Body of pancreas (tissue), 4 donors: ENCODE measurements around the gene LCE3D. TPM values are rescaled to one million over a fixed set of nuclear protein-coding genes. Genes with fewer than 3 reads are reported as not detected.
"Not testable (repeated sequence)": the region's sequence is repeated elsewhere in the genome, so short reads cannot be mapped to it uniquely, and the experiment has no call there.

Source experiments
- ATAC-seq: fragments of 150-250 bp; one replicate; pipeline ENCODE4 v1.9.1; 2016
- DNase-seq, 4 donors: peaks; one replicate each; pipeline ENCODE4 v3.0.0-alpha.2; 2019
- H3K27ac ChIP-seq, 4 donors: fragments of 200-600 bp; sonication (generic); 1 replicate in 3 of 4; 2 replicates in 1 of 4; pipeline versions ENCODE4 v1.5.1 to v1.6.1; 2016 to 2019; ENCODE audit warnings: mild to moderate bottlenecking in 1 of 4, mixed read lengths in 1 of 4, moderate library complexity in 1 of 4
- H3K27me3 ChIP-seq, 2 donors: fragments of 200-600 bp; sonication (generic); one replicate each; pipeline ENCODE4 v1.6.0; 2016; ENCODE audit warnings: mild to moderate bottlenecking in 1 of 2
- H3K36me3 ChIP-seq, 2 donors: fragments of 200-600 bp; sonication (generic); replicated peaks in 1 of 2; 2 replicates each; pipeline ENCODE4 v1.5.1; 2016; ENCODE audit warnings: low read depth in 2 of 2; ENCODE audit not compliant: insufficient read depth in 1 of 2
- H3K4me1 ChIP-seq: fragments of 200-600 bp; sonication (generic); one replicate; pipeline ENCODE4 v1.6.0; 2016
- H3K4me3 ChIP-seq, 2 donors: fragments of 200-600 bp; sonication (generic); 1 replicate in 1 of 2; 2 replicates in 1 of 2; pipeline ENCODE4 v1.5.1; 2016 to 2019
- H3K9me3 ChIP-seq, 3 donors: fragments of 200-600 bp; sonication (generic); 1 replicate in 2 of 3; 2 replicates in 1 of 3; pipeline ENCODE4 v1.5.1; 2016
- CTCF ChIP-seq, 7 experiments: fragments of 450-650 bp in 4 of 7; fragments of 200-600 bp in 3 of 7; sonication (generic) in 3 of 7; IDR thresholded peaks; one replicate each; pipeline ENCODE4 v1.5.1; 2016 to 2019; ENCODE audit warnings: antibody characterized with exemption in 7 of 7
- POLR2A ChIP-seq, 3 donors: fragments of 450-650 bp; IDR thresholded peaks; one replicate each; pipeline ENCODE4 v1.6.1; 2016; ENCODE audit warnings: antibody characterized with exemption in 3 of 3, mild to moderate bottlenecking in 2 of 3
- WGBS, 2 donors: methylation state at CpG; one replicate each; pipeline ENCODE4 v1.1.5; 2017; 5-methylcytosine and 5-hydroxymethylcytosine counted together
- intact Hi-C: fragments of 100-400 bp; cut with DNase I; formaldehyde crosslinking; loops from one replicate; pipeline ENCODE4 v1.15.1; 2023
- total RNA-seq, 2 donors: library from RNA; depleted of rRNA; stranded (reverse); fragments of >200 nt; gene quantifications; one replicate each; pipeline ENCODE4 v1.1.0, GENCODE V29; 2016

The LCE3D gene
- total RNA-seq, 2 donors from 2014 or later: not detected

DNA sequence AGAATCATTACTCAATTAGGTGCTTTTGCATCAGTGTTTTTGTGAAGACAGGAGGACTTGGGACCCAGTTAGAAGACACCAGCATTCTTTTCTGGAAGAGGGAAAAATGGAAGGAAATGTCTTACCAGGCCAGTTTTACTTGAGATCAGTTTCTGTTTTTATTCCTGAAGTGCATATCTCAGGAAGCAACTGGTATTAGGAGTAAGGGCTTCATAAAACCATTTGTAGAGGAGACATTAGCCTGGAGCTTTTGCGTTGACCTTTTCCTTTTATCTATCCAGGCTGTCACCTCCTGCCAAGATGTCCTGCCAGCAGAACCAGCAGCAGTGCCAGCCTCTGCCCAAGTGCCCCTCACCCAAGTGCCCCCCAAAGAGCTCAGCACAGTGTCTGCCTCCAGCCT, 33.2 kb upstream of the LCE3D start, which contains the start of gene LCE3B:
TSS of gene LCE3B (plus strand) at position 301 of the 400 bp plus-strand sequence. CDS start at position 301, 0 bp downstream.
- no peak within 1 kb of the TSS for H3K4me3 ChIP-seq
- TF ChIP-seq CTCF (IDR thresholded peaks at IDR 0.05) (no peak), POLR2A (IDR thresholded peaks at IDR 0.05) (no peak)
- intact Hi-C loops: no loop called here
- no peak within 1 kb of the TSS for H3K27ac ChIP-seq
- ATAC-seq: no peak
- H3K9me3 ChIP-seq: peaks cover 0 to 3% (median under 1%) of the 10 kb centered on the region in 3 donors
- no peaks in the 10 kb centered on the region for H3K36me3 ChIP-seq
- WGBS, 2 donors: 67% methylated on average over 1 of the region's 1 CpG
- no peak for DNase-seq
- H3K27me3 ChIP-seq: no peaks in the 10 kb centered on the region
- no peaks in the 10 kb centered on the region for H3K4me1 ChIP-seq

- WGBS, 2 donors: 25 to 46% methylated on average over 2 to 4 of the region's 4 CpGs
- Histone ChIP-seq H3K27ac (no peak within 1 kb of the TSS), H3K4me1 (no peaks in the 10 kb centered on the region), H3K4me3 (no peak within 1 kb of the TSS), H3K9me3 (no peaks in the 10 kb centered on the region), H3K27me3 (no peaks in the 10 kb centered on the region), H3K36me3 (no peaks in the 10 kb centered on the region)
- intact Hi-C loops: no loop called here
- DNase-seq: no peak
- ATAC-seq: no peak
- TF ChIP-seq POLR2A (IDR thresholded peaks at IDR 0.05) (no peak), CTCF (IDR thresholded peaks at IDR 0.05) (no peak)
Measured at GRCh38 chr1:152599934-152600333, 19.6 kb upstream of the LCE3D start, which contains the start of gene LCE3C. LCE3C (plus strand) TSS chr1:152600234; CDS start chr1:152600732, 498 bp downstream.

DNA sequence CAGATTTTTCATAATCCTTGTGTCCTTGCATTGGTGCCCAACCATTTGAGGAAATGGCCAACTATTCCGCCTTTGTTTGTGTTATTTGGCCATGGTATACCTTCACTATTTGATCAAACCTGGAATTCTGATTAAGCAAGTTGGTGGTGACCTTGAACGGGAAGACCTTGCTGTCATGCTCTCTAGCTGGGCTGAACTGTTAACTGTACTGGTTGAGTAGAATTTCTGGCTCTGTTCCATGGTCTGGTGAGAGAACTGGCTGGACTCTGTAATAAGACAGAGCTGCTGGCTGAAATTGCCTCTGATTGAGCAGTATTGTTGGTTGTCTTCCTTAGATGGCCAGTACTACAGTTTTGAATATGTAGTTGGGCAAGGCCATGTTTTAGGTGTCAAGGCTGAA, 16.7 kb upstream of the LCE3D start:
- TF ChIP-seq CTCF (IDR thresholded peaks at IDR 0.05) (no peak), POLR2A (IDR thresholded peaks at IDR 0.05) (no peak)
- Histone ChIP-seq H3K4me1 (no peaks in the 10 kb centered on the region), H3K9me3 (no peaks in the 10 kb centered on the region), H3K4me3 (no peak overlapping the region), H3K27ac (no peak overlapping the region), H3K27me3 (no peaks in the 10 kb centered on the region), H3K36me3 (no peaks in the 10 kb centered on the region)
- DNase-seq: no peak
- WGBS, 2 donors: 25 to 40% methylated on average over 2 of the region's 2 CpGs
- ATAC-seq: no peak
- intact Hi-C loops: no loop called here

- TF ChIP-seq POLR2A (IDR thresholded peaks at IDR 0.05) (no peak), CTCF (IDR thresholded peaks at IDR 0.05) (no peak)
- ATAC-seq (no peak), DNase-seq (no peak)
- Histone ChIP-seq H3K27me3 (no peaks in the 10 kb centered on the region), H3K4me3 (no peak overlapping the region), H3K36me3 (no peaks in the 10 kb centered on the region), H3K27ac (no peak overlapping the region), H3K9me3 (no peaks in the 10 kb centered on the region), H3K4me1 (no peaks in the 10 kb centered on the region)
- 50% methylated on average over 1 of the region's 1 CpG; no CpG with 5 or more reads in 1 of the 2 donors for WGBS, 2 donors
- intact Hi-C loops: no loop called here
Measured at GRCh38 chr1:152585586-152585985, 5.3 kb upstream of the LCE3D start.

- TF ChIP-seq CTCF (IDR thresholded peaks at IDR 0.05): no peak
- no peak for TF ChIP-seq POLR2A (IDR thresholded peaks at IDR 0.05)
- no peak overlapping the region for H3K27ac ChIP-seq
- ATAC-seq (no peak), DNase-seq (no peak)
- H3K27me3 ChIP-seq: no peaks in the 10 kb centered on the region
- no peaks in the 10 kb centered on the region for H3K9me3 ChIP-seq
- no peaks in the 10 kb centered on the region for H3K36me3 ChIP-seq
- WGBS, 2 donors: 48 to 49% methylated on average over 1 of the region's 1 CpG
- intact Hi-C loops: no loop called here
- H3K4me1 ChIP-seq: no peaks in the 10 kb centered on the region
- H3K4me3 ChIP-seq: no peak overlapping the region
Measured at GRCh38 chr1:152582647-152583046, 2.3 kb upstream of the LCE3D start.

DNA sequence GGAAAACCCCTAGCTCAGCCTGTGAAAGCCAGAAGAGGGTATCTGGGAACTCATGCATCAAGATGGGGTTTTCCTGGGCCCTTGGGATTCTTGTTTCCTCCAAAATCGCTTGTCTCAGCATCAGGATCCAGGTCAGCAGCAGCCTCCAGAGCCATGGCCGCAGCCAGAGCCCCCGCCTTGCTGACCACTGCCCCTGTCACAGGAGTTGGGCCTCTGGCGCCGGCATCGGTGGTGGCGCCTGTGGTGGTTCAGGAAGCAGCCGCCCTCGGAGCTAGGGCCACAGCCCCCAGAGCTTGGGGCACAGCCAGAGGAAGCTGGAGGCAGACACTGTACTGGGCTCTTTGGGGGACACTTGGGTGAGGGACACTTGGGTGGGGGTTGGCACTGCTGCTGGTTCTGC, 790 bp downstream of the LCE3D start:
- WGBS, 2 donors: 62% methylated on average over 5 of the region's 9 CpGs; no CpG with 5 or more reads in 1 of the 2 donors
- H3K9me3 ChIP-seq, DNase-seq, H3K27me3 ChIP-seq, H3K27ac ChIP-seq, H3K4me1 ChIP-seq, H3K4me3 ChIP-seq, intact Hi-C loops, ATAC-seq, H3K36me3 ChIP-seq: not testable (repeated sequence)
